Loucy (cell line): ENCODE results near the gene TMEM132D.

Experiments used
- EZH2phosphoT487 ChIP-seq: fragments of 200-600 bp; IDR thresholded peaks from 2 replicates; pipeline ENCODE4 v1.6.1; 2018; ENCODE audit warnings: antibody characterized with exemption, mild to moderate bottlenecking, moderate library complexity, borderline replicate concordance
- TF ChIP-seq, protein P1 (sequence below): fragments of 200-600 bp; sonication (generic); conservative IDR thresholded peaks from 2 replicates; pipeline ENCODE4 v1.5.1; 2014; ENCODE audit warnings: mild to moderate bottlenecking, antibody characterized with exemption, low read length

DNA sequence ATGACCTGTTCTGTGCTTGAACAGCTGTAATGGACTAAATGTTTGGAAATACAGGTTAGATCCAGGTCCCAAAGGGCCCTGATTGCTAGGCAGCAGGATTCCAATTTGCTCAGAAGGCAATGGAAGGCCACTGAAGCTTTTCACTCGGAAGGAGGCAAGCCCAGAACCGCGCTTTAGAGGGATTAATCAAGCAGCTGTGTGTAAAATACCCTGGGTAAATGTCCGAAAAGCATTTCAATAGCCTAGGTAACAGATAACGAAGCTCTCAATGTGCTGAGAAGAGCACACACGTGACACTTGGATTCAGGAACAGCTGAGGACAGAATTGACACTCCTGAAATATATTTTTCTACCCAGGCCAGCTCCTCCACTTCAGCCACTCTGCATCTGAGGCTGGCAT lies 436.1 kb downstream of the TMEM132D start:
- TF ChIP-seq, protein P1, sequence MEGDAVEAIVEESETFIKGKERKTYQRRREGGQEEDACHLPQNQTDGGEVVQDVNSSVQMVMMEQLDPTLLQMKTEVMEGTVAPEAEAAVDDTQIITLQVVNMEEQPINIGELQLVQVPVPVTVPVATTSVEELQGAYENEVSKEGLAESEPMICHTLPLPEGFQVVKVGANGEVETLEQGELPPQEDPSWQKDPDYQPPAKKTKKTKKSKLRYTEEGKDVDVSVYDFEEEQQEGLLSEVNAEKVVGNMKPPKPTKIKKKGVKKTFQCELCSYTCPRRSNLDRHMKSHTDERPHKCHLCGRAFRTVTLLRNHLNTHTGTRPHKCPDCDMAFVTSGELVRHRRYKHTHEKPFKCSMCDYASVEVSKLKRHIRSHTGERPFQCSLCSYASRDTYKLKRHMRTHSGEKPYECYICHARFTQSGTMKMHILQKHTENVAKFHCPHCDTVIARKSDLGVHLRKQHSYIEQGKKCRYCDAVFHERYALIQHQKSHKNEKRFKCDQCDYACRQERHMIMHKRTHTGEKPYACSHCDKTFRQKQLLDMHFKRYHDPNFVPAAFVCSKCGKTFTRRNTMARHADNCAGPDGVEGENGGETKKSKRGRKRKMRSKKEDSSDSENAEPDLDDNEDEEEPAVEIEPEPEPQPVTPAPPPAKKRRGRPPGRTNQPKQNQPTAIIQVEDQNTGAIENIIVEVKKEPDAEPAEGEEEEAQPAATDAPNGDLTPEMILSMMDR = no peak
- TF ChIP-seq EZH2phosphoT487 = no peak
